GM19455 (cell line): ENCODE data around the gene SLIT3.

Experiments
- ATAC-seq: cut with Tn5 transposase; IDR thresholded peaks from one replicate; pipeline ENCODE4 v1.9.1; 2021; ENCODE audit not compliant: unreplicated experiment

The SLIT3 gene

DNA sequence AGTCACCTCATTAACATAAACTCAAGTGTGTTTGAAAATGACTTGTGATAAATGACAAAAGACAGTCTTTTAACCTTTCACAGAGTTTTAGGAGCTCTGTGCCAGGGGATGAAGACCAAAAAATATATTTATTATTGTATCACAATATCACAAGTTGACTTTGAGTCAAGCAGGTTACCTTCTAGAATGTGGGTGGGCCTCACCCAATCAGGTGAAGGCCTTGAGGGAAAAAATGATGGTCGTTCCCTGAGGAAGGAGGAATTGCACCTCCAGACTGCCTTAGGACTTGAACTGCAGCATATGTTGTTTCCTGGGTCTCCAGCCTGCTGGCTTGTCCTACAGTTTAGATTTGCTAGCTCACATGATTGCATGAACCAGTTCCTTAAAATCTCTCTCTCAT is 680.1 kb downstream of the SLIT3 start:
- no peak for ATAC-seq

DNA sequence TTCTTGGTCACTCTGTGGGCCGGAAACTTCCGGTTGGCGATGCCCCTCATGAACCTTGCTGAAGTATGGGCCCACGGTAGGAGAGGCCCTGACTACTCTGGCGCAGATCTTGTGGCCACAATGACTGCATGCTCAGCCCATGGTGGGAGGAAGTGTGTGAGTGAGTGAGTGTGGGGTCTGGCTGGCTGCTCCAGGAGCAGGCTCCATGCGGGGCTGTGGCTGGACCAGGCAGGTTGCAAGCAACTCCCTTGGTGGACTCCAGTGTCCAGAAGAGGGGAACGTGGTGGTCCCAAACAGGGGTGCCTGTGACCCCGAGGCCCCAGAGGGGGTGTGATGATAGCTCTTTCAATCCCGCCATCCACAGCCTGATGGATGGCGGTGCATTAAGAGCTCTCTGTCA is 686.3 kb downstream of the SLIT3 start:
- ATAC-seq, result no peak

DNA sequence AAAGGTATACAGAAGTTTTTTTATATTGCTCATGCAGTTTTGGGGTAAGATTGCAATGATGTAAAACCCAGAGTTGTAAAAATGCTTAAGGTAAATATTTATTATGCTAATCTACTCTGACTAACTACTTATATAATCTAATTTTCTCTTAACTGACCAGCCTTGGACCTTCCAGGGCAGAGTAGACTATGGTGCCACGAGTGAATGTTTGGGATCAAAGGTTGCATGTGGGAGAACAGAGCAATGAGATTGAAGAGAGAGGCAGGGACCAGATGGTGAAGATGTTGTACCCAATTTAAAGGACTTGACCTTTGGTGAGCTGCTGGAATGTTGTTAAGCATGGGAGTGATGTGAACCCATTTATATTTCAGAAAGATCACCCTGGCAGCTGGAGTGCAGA is 686.9 kb downstream of the SLIT3 start:
- ATAC-seq, result no peak

DNA sequence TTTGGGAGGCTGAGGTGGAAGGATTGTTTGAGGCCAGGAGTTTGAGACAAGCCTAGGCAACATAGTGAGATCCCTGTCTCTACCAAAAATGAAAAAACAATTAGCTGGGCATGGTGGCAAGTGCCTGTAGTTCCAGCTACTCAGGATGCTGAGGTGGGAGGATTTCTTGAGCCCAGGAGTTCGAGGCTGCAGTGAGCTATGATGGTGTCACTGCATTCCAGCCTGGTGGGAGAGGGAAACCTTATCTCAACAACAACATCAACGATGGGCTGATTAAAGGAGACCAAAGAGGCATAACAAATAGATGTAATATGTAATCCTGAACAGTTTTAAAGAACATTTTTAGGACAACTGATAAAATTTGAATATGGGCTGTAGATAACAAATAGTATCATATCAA is 687.5 kb downstream of the SLIT3 start:
- no peak for ATAC-seq

DNA sequence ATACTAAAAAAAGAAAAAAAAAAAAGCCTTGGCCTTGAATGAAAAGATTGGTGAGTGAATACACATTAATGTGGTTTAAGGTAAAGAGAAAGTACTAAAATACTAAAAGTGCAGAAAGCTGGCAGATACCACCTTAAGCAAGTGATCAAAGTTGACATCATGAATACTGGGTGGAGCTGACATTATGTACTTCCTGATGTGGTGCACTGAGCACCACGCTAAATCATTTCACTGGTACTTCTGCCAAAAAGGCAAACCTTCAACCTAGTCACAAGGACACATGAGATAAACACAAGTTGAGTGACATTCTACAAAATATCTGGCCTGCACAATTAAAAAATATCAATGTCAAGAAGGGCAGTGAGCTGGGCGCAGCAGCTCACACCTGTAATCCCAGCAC is 687.9 kb downstream of the SLIT3 start:
- ATAC-seq, result no peak

DNA sequence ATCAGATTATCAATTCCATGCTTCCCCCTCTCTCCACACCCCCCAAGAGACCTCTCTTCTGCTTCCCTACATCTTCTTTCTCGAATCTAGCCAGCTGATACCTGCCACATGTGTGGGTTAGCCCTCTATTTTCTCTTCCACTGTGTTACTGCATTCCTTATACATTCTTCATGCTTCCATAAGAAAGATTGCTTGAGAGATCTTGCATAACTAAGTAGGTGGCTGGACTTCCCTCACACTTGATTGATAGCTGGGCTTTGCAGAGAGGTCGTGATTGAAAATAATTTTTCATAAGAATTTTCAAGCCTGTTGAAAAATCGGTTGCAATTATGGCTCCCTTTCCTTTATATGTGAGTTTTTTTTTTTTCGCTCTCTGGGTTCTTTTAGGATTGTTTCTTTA is 688.8 kb downstream of the SLIT3 start:
- ATAC-seq, result no peak
